Esophagus squamous epithelium (tissue), 5 donors: ENCODE measurements around the gene ADAMTSL2. TPM values are rescaled to one million over a fixed set of nuclear protein-coding genes. Genes with fewer than 3 reads are reported as not detected.

Source experiments
- DNase-seq: peaks from one replicate; lab custom pipeline; 2025; lab: John Stamatoyannopoulos, UW
- H3K27ac ChIP-seq, 4 donors: fragments of 200-600 bp; sonication (generic); one replicate each; pipeline ENCODE4 v1.5.1; 2016 to 2019; ENCODE audit warnings: mild to moderate bottlenecking in 1 of 4
- H3K27me3 ChIP-seq, 4 donors: fragments of 200-600 bp; sonication (generic); 1 replicate in 3 of 4; 2 replicates in 1 of 4; pipeline versions ENCODE4 v1.5.1 to v1.6.0; 2017 to 2021; ENCODE audit warnings: antibody characterized with exemption in 1 of 4
- H3K36me3 ChIP-seq, 3 donors: fragments of 200-600 bp; sonication (generic); one replicate each; pipeline ENCODE4 v1.5.1; 2016 to 2019
- H3K4me1 ChIP-seq, 3 donors: fragments of 200-600 bp; sonication (generic); one replicate each; pipeline ENCODE4 v1.5.1; 2017 to 2019
- H3K4me3 ChIP-seq, 4 donors: fragments of 200-600 bp; sonication (generic); 1 replicate in 3 of 4; 2 replicates in 1 of 4; pipeline ENCODE4 v1.5.1; 2016 to 2019; ENCODE audit warnings: mild to moderate bottlenecking in 2 of 4, moderate library complexity in 1 of 4
- H3K9me3 ChIP-seq, 3 donors: fragments of 200-600 bp; sonication (generic); one replicate each; pipeline ENCODE4 v1.5.1; 2016 to 2019
- CTCF ChIP-seq, 6 experiments: fragments of 450-650 bp in 4 of 6; fragments of 200-600 bp in 2 of 6; sonication (generic) in 2 of 6; IDR thresholded peaks; one replicate each; pipeline ENCODE4 v1.5.1; 2016 to 2019; ENCODE audit warnings: antibody characterized with exemption in 6 of 6, mild to moderate bottlenecking in 4 of 6, moderate library complexity in 4 of 6
- POLR2A ChIP-seq, 4 donors: fragments of 450-650 bp; IDR thresholded peaks; one replicate each; pipeline ENCODE4 v1.6.1; 2017; ENCODE audit warnings: antibody characterized with exemption in 4 of 4, mild to moderate bottlenecking in 4 of 4, moderate library complexity in 3 of 4
- WGBS, 2 donors: methylation state at CpG; one replicate each; pipeline ENCODE4 v1.1.5; 2018; 5-methylcytosine and 5-hydroxymethylcytosine counted together
- intact Hi-C: fragments of 100-400 bp; cut with DNase I; formaldehyde crosslinking; loops from one replicate; pipeline ENCODE4 v1.15.0; 2022
- total RNA-seq, 4 donors: library from RNA; depleted of rRNA; stranded (reverse); fragments of >200 nt; gene quantifications; one replicate each; pipeline ENCODE4 v1.1.0, GENCODE V29; 2016
- donor health status: DM: yes; HTN: yes; CAD: no.

The ADAMTSL2 gene
- total RNA-seq, 4 donors from 2014 or later = 1.1 to 2.1 (median 1.4) TPM

DNA sequence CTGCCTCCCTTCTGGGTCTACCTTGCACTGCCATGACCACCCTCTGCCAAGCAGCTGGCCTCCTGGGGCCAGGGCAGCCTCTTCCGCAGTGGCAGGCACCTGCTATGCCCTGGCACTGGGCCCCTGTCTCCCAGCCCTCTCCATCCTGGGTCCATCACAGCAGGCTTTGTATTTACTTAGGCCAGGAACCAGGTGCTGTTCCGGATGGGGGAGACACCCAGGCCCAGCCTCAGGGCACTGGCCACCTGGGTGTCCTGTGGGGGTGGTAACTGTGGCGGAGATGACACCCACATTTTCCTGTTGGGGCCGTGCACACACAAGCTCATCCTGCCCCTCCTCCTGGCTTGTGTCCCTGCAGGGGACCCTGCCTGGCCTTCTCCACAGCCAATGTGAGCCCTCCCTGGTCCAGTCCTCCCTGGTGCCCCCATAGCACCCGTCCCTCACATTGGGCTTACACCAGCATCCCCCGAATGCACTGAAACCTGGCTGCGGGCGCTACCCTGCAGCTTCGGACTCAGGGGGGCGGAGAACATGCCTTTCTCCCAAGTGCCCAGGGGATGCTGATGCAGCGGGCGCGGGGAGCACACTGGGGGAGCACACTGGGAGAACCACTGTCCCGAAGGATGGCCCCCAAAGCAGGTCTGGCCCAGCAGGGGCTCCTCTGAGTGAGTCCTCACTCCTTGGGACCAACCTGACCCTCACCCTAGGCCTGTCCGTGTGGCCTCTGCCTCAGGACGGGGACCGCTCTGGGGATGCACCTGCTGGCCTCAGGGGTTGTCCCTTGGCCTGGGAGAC lies 56.8 kb downstream of the ADAMTSL2 start:
- Histone ChIP-seq H3K4me3 (no peak overlapping the region), H3K4me1 (no peaks in the 10 kb centered on the region), H3K27me3 (peaks cover 0 to 57% (median 0%) of the 10 kb centered on the region in 4 donors), H3K27ac (no peak overlapping the region), H3K36me3 (no peaks in the 10 kb centered on the region), H3K9me3 (peaks cover 0 to 2% (median 0%) of the 10 kb centered on the region in 3 donors)
- intact Hi-C loops = no loop called here
- DNase-seq = no peak
- TF ChIP-seq POLR2A (IDR thresholded peaks at IDR 0.05) = no peak
- TF ChIP-seq CTCF (IDR thresholded peaks at IDR 0.05) = no peak
- 29% methylated on average over 2 of the region's 17 CpGs; no CpG with 5 or more reads in 1 of the 2 donors for WGBS, 2 donors

DNA sequence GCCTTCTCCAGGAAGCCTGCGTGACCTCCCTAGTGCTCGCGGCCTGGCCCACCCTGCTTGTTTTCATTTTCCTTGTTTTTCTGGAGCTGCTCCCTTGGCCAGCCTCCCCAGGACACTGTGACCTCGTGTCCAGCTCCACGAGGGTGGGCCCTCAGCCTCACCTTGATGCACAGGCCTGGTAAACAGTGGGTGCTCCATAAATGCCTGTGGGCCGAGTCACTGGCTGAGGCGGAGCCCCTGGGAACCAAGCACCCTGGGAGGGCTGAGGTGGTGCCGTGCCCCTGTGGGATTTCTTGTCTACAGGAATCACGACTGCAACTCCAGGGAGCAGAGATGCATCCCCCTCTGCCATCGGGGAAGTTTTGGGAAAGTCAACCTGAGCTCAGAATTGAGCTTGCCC lies 57.5 kb downstream of the ADAMTSL2 start:
- H3K9me3 ChIP-seq = peaks cover 0 to 9% (median 6%) of the 10 kb centered on the region in 3 donors
- H3K36me3 ChIP-seq = no peaks in the 10 kb centered on the region
- DNase-seq = no peak
- intact Hi-C loops = no loop called here
- TF ChIP-seq CTCF (IDR thresholded peaks at IDR 0.05) (no peak), POLR2A (IDR thresholded peaks at IDR 0.05) (no peak)
- H3K27ac ChIP-seq = no peak overlapping the region
- H3K4me1 ChIP-seq = no peaks in the 10 kb centered on the region
- H3K4me3 ChIP-seq = no peak overlapping the region
- peaks cover 0 to 51% (median 0%) of the 10 kb centered on the region in 4 donors for H3K27me3 ChIP-seq
- whole genome bisulfite sequencing, 2 donors = 31 to 73% methylated on average over 4 of the region's 10 CpGs

DNA sequence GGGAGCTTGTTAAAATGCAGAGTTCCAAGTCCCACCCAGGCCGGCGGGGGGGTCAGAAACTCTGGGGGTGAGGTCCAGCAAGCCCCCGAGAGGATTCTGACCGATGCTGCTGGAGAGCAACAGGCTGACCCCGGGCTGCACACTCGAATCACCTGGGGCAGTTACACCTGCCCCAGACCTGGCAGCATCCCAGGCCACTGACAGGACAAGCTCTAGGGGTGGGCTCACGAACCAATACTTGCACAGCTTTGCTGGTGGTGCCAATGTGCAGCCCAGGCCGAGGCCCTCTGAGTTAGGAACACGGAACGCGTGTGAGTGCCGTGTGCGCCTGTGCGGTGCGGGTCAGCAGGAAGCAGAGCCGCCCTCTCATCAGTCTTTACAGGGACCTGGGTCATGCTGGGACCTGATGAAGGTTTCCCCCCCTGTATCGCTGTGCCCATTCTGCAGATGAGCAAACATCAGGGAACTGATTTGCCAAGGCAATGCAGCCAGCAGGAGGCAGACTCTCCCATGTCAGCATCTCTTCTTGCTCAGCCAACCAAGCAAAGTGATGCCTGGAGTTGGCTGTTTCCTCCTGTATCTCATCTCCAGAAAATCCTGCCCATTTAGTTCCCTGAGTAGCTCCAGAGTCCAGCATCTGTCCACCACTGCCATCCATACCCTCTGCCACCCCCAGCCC lies 58.4 kb downstream of the ADAMTSL2 start:
- Histone ChIP-seq H3K27ac (no peak overlapping the region), H3K4me3 (no peak overlapping the region), H3K36me3 (no peaks in the 10 kb centered on the region), H3K9me3 (peaks cover 0 to 18% (median 14%) of the 10 kb centered on the region in 3 donors), H3K4me1 (no peaks in the 10 kb centered on the region), H3K27me3 (peaks cover 0 to 45% (median 0%) of the 10 kb centered on the region in 4 donors)
- TF ChIP-seq POLR2A (IDR thresholded peaks at IDR 0.05) (no peak), CTCF (IDR thresholded peaks at IDR 0.05) (no peak)
- intact Hi-C loops = no loop called here
- no peak for DNase-seq
- WGBS, 2 donors = 100% methylated on average over 5 of the region's 17 CpGs; no CpG with 5 or more reads in 1 of the 2 donors

GRCh38 chr9:133593587-133594253 lies 59.2 kb downstream of the ADAMTSL2 start:
- Histone ChIP-seq H3K27ac (no peak overlapping the region), H3K27me3 (peaks cover 0 to 45% (median 0%) of the 10 kb centered on the region in 4 donors), H3K4me3 (no peak overlapping the region), H3K4me1 (no peaks in the 10 kb centered on the region), H3K9me3 (peaks cover 0 to 26% (median 22%) of the 10 kb centered on the region in 3 donors), H3K36me3 (no peaks in the 10 kb centered on the region)
- intact Hi-C loops = no loop called here
- WGBS, 2 donors = 60 to 70% methylated on average over 7 to 8 of the region's 15 CpGs
- DNase-seq = no peak
- TF ChIP-seq POLR2A (IDR thresholded peaks at IDR 0.05) (no peak), CTCF (IDR thresholded peaks at IDR 0.05) (no peak)
